Fibroblast of lung (primary cell): Measurements from ENCODE around the gene EME1. TPM values are rescaled to one million over a fixed set of nuclear protein-coding genes. Genes with fewer than 3 reads are reported as not detected.
"Not testable (repeated sequence)": the region's sequence is repeated elsewhere in the genome, so short reads cannot be mapped to it uniquely, and the experiment has no call there.

Experiments
- DNase-seq, 2 donors: peaks; one replicate each; pipeline versions ENCODE4 v3.0.0 to v3.0.0-alpha.2; 2010; ENCODE audit warnings: low read depth in 2 of 2
- H2AFZ ChIP-seq: 2 replicates; pipeline ENCODE4 v1.5.1; 2012; ENCODE audit warnings: low read length, control low read depth, inconsistent platforms
- H3K27ac ChIP-seq: 2 replicates; pipeline ENCODE4 v1.5.1; 2011; ENCODE audit warnings: low read length, control low read depth; ENCODE audit not compliant: insufficient read depth
- H3K27me3 ChIP-seq: 2 replicates; pipeline ENCODE4 v1.5.1; 2011; ENCODE audit warnings: mild to moderate bottlenecking, low read length; ENCODE audit not compliant: control insufficient read depth, insufficient read depth
- H3K36me3 ChIP-seq: 2 replicates; pipeline ENCODE4 v1.5.1; 2011; ENCODE audit warnings: low read length; ENCODE audit not compliant: control insufficient read depth, insufficient read depth
- H3K4me1 ChIP-seq: 2 replicates; pipeline ENCODE4 v1.5.1; 2011; ENCODE audit warnings: low read length; ENCODE audit not compliant: control insufficient read depth, insufficient read depth; ENCODE audit errors: extremely low read depth
- H3K4me2 ChIP-seq: 2 replicates; pipeline ENCODE4 v1.5.1; 2011; ENCODE audit warnings: low read length, control low read depth; ENCODE audit not compliant: insufficient read depth; ENCODE audit errors: extremely low read depth
- H3K4me3 ChIP-seq, 4 experiments: fragments of 200-600 bp in 1 of 4; sonication (generic) in 1 of 4; replicated peaks in 1 of 4; 2 replicates each; pipeline ENCODE4 v1.5.1; 2011 to 2016; ENCODE audit warnings: low read length in 4 of 4, low read depth in 3 of 4, mild to moderate bottlenecking in 3 of 4, control low read depth in 2 of 4, inconsistent platforms in 1 of 4, mixed read lengths in 1 of 4; ENCODE audit not compliant: insufficient read depth in 1 of 4; ENCODE audit errors: control extremely low read depth in 1 of 4
- H3K79me2 ChIP-seq: 2 replicates; pipeline ENCODE4 v1.5.1; 2012; ENCODE audit warnings: mild to moderate bottlenecking, low read length, inconsistent platforms; ENCODE audit not compliant: control insufficient read depth, insufficient read depth
- H3K9ac ChIP-seq: 2 replicates; pipeline ENCODE4 v1.5.1; 2011; ENCODE audit warnings: mild to moderate bottlenecking, low read length, control low read depth; ENCODE audit not compliant: insufficient read depth
- H3K9me3 ChIP-seq: 2 replicates; pipeline ENCODE4 v1.5.1; 2012; ENCODE audit warnings: low read depth, low read length; ENCODE audit not compliant: control insufficient read depth, insufficient read depth
- H4K20me1 ChIP-seq: 2 replicates; pipeline ENCODE4 v1.5.1; 2011; ENCODE audit warnings: low read length; ENCODE audit not compliant: control insufficient read depth, insufficient read depth; ENCODE audit errors: extremely low read depth
- EZH2 ChIP-seq: IDR thresholded peaks from 2 replicates; pipeline ENCODE4 v1.5.1; 2012; ENCODE audit warnings: low read length, control low read depth, mild to moderate bottlenecking; ENCODE audit errors: missing control alignments
- polyA plus RNA-seq, 2 donors: library from polyadenylated mRNA; depleted of rRNA in 1 of 2; stranded (reverse) in 1 of 2; unstranded in 1 of 2; fragments of >200 nt; gene quantifications; 2 replicates each; pipeline ENCODE4 v1.2.1, GENCODE V29; 2011 to 2012; ENCODE audit warnings: missing spikeins in 1 of 2
- total RNA-seq: library from RNA; depleted of rRNA; stranded (reverse); fragments of >200 nt; gene quantifications from 2 replicates; pipeline ENCODE4 v1.2.1, GENCODE V29; 2014
- TF ChIP-seq, protein P1 (sequence below), 2 donors: IDR thresholded peaks in 1 of 2; conservative IDR thresholded peaks in 1 of 2; 1 replicate in 1 of 2; 2 replicates in 1 of 2; pipeline ENCODE4 v1.5.1; 2011 to 2012; ENCODE audit warnings: low read length in 2 of 2, control low read depth in 1 of 2, inconsistent platforms in 1 of 2, low read depth in 1 of 2, mild to moderate bottlenecking in 1 of 2

EME1 gene
- total and polyA plus RNA-seq, 2 donors (not counting 1 experiment from before 2014, with no cell fraction given): 2.3 to 2.7 TPM

DNA sequence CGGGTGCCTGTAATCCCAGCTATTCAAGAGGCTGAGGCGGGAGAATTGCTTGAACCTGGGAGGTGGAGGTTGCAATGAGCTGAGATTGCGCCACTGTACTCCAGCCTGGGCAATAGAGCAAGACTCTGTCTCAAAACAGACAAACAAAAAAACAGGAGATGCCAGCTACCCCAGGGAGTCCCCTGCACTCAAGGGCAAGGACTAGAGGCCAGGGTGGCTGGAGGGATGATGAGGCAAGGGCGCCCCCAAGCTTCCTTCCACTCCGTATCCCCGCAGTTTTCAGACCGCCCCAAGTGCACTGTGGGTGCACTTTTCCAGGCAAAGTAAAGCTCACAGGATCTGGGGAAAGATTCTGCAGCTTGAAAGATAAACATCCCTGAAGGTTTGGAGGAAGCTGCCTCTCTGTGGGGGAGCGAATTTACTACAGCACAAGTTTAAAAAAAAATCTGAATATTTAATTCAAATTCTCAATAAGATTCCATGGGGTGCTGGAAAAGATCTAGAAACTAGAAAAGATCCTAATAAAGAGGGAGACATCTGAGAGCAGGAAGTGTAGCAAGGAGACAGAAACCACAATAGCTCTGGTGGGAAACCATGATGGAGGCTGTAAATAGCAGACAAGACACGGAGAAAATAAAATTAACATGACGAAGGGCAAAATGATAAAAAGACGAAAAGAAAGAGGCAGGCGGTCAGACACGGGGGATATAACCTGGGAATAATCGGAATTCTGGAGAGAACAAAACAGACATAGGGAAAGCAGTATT, 39.6 kb upstream of the EME1 start:
- H4K20me1 ChIP-seq, H3K27me3 ChIP-seq, H3K9ac ChIP-seq, H3K4me2 ChIP-seq, H3K36me3 ChIP-seq, H2AFZ ChIP-seq, H3K4me3 ChIP-seq, DNase-seq, H3K9me3 ChIP-seq, H3K79me2 ChIP-seq, H3K4me1 ChIP-seq, H3K27ac ChIP-seq: not testable (repeated sequence)
- TF ChIP-seq, protein P1, sequence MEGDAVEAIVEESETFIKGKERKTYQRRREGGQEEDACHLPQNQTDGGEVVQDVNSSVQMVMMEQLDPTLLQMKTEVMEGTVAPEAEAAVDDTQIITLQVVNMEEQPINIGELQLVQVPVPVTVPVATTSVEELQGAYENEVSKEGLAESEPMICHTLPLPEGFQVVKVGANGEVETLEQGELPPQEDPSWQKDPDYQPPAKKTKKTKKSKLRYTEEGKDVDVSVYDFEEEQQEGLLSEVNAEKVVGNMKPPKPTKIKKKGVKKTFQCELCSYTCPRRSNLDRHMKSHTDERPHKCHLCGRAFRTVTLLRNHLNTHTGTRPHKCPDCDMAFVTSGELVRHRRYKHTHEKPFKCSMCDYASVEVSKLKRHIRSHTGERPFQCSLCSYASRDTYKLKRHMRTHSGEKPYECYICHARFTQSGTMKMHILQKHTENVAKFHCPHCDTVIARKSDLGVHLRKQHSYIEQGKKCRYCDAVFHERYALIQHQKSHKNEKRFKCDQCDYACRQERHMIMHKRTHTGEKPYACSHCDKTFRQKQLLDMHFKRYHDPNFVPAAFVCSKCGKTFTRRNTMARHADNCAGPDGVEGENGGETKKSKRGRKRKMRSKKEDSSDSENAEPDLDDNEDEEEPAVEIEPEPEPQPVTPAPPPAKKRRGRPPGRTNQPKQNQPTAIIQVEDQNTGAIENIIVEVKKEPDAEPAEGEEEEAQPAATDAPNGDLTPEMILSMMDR (conservative IDR thresholded peaks at IDR 0.05 in 1 of 2, IDR thresholded peaks at IDR 0.05 in 1 of 2; ENCODE audit: low read depth in 1 of 2, low read length in 2 of 2): peak in 1 of 2 donors; percentile 3

DNA sequence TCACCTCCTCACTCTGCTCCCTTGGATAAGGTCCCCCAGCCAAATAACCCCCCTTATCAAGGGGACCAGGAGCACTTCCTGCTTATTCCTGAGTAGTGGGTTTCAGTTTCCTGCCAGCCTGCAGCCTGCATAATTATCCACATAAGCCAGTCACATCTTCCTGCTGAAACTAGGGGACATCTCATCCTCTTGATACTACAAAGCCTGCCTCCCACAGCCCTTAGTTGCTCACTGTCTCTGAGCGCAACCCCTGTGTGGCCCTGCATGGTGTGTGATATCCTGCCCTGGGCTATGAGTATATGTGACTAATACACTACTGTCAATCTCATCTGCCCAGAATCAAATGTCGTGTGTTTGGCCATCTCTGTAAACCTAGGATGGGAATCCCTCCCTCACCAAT, 35.1 kb upstream of the EME1 start:
- Histone ChIP-seq H3K4me1 (no peaks in the 10 kb centered on the region), H4K20me1 (no peaks in the 10 kb centered on the region), H3K4me2 (no peak overlapping the region), H3K9ac (no peak overlapping the region), H3K4me3 (no peak overlapping the region), H3K9me3 (no peaks in the 10 kb centered on the region), H3K27me3 (peaks cover 4% of the 10 kb centered on the region), H3K27ac (no peak overlapping the region), H3K79me2 (no peaks in the 10 kb centered on the region), H2AFZ (no peak overlapping the region), H3K36me3 (no peaks in the 10 kb centered on the region)
- DNase-seq: no peak
- no peak for TF ChIP-seq EZH2
- TF ChIP-seq, protein P1 (conservative IDR thresholded peaks at IDR 0.05 in 1 of 2, IDR thresholded peaks at IDR 0.05 in 1 of 2; ENCODE audit: low read depth in 1 of 2, low read length in 2 of 2): no peak

DNA sequence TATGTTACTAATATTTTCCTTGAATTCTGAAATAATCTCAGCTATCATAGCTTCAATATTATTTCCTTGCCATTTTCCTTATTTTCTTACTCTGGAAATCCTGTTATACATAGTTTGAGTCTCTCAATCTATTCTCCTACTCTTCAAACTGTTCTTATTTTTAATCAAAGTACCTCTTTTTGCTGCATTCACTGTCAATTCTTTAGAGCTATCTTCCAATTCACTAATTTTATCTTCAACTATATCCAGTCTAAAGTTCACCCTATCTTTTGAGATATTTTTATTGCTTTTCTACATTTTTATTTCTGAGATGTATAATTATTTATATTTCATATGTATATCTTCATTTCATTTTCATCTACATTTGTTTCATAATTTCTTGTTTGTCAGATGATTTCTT, 34.4 kb upstream of the EME1 start:
- Histone ChIP-seq H3K27me3 (peaks cover 5% of the 10 kb centered on the region), H4K20me1 (no peaks in the 10 kb centered on the region), H2AFZ (no peak overlapping the region), H3K36me3 (no peaks in the 10 kb centered on the region), H3K79me2 (no peaks in the 10 kb centered on the region), H3K9ac (no peak overlapping the region), H3K27ac (no peak overlapping the region), H3K4me1 (no peaks in the 10 kb centered on the region), H3K9me3 (no peaks in the 10 kb centered on the region), H3K4me2 (no peak overlapping the region), H3K4me3 (no peak overlapping the region)
- DNase-seq: no peak
- TF ChIP-seq EZH2: no peak
- TF ChIP-seq, protein P1 (conservative IDR thresholded peaks at IDR 0.05 in 1 of 2, IDR thresholded peaks at IDR 0.05 in 1 of 2; ENCODE audit: low read depth in 1 of 2, low read length in 2 of 2): no peak
